Renal cortical epithelial cell (primary cell): ENCODE data around the gene LRP1. TPM values are rescaled to one million over a fixed set of nuclear protein-coding genes. Genes with fewer than 3 reads are reported as not detected.
A peak's percentile ranks its signal among the peaks of the same experiment; 100 is the strongest.

Experiments
- DNase-seq: peaks from one replicate; pipeline ENCODE4 v3.0.0-alpha.2; 2011; ENCODE audit warnings: low read depth
- total RNA-seq: library from RNA; depleted of rRNA; stranded (reverse); fragments of >200 nt; gene quantifications from 2 replicates; pipeline ENCODE4 v1.2.3, GENCODE V29; 2014

LRP1 gene
- total RNA-seq, 1 donor from 2014 or later, result 157 TPM

DNA sequence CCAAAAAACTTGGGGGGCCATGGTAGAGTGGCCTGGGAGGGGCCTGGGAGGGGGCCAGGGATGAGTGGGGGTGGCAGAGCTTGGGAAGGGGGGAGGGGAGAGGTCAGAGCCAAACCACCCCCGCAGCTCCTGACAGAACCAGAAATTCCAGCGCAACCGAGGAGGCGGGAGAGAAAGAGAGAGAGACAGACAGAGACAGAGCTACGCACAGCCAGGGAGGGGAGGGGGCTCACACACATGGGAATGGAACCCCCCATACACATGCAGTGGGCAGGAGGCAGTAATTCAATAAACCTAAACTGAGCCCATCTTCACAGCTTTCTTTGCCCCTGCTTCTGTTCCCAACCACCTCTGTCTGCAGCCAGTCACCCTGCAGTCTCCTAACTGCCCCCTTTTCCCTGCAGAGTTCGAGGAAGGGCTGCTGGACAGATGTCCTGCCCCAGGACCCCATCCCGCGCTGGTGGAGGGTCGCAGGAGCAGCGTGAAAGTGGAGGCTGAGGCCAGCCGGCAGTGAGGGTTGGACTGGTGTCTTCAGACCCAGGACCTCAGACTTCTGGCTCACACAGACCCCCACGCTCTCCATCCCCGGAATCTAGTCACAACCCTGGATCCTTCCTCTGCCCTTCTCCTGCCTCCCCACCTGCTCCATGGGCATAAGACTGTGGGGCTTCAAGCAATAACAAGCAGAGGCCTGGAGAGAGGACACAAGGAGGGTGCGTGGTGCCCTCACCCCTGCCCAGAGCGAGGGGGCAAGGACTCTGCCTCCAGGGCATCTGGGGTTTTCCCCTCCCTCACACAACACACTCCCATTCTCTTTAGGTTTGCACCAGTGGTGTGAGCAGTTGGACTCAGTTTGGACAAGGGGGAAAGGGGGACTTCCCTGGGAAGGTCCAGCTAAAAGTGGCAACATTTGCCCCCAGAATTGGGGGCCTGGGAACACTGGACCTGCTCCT is 33.8 kb upstream of the LRP1 start:
- no peak for DNase-seq

DNA sequence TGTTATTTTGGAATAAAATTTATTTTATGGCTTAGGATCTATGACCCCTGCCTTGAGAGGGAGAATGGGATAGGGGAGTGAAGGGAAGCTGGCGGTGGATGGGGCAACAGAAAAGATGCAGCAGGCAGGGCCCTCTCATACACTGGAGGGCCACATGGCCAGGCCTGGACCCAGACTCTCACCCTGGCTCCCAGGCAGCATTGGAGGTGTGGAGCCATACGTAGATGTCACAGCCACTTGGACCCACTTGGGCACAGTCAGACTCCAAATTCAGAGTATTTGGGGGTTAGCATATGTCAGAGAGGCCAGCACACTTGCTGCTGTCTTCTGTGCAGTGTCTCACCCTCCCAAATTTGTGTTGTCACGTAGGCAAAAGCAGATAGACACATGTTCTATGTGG is 32.8 kb upstream of the LRP1 start:
- no peak for DNase-seq

DNA sequence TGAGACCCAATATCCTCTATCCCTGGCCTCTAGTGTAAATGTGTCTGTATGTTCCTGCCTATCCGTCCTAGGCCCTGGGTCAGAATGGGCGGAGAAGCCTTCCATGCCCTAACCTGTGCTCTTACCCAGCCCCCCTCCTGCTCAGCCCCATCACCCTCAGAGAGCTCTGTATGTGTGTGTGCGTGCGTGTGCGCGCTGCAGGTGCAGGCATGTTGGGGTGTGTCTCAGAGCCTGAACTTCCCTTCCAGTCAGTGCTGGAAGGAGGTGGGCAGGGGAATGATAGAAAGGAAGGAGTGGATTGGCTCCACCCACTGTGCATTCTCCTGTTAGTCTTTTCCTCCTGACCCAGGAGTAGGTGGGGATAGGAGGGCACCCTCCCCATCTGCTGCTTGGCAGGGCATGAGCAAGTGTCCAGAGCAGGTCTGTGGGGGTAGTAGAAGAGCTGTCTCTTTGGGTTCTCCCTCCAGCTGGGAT is 32.1 kb upstream of the LRP1 start:
- no peak for DNase-seq

DNA sequence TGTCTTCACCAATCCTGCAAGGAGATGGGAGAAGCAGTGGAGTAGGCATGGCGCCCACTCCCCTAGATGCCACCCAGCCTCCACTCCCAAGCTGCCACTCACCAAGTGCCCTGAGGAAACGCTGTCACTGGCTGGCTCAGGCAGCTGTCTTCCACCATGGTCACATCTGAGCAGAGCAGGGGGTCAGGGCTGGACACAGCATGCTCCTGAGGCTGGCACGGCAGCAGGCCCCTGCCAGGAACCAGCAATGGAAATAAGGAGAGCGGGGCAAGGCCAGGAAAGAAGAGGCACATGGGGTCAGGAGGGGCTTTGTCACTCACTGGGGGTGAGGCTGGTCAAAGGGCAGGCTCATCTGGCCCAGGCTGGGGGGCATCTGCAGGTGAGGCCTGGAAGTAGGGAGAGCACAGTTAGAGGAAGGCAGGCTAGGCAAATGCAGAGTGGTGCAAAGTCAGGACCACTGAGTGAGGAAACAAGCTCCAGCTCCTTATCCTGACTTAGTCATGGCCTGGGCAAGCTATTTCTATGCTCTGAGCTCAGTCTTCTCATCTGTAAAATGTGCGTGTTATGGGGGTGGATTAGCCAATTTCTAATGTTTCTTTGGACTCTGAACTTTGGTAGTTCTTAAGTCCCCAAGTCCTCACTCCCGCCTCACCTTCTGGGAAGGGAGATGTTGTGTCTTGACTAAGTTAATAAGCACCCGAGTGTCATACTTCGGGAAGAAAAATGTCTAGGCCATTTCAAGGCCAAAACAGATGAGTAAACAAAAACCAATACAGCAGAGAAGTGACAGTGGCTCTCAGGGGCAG is 31.3 kb upstream of the LRP1 start:
- no peak for DNase-seq

DNA sequence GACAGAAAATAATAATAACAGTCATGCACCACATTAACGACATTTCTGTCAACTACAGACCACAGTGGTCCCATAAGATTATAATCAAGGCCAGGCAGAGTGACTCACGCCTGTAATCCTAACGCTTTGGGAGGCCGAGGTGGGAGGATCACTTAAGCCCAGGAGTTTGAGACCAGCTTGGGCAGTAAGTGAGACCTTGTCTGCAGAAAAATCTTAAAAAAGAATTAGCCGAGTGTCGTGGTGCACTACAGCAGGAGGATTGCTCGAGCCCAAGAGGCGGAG is 30.8 kb upstream of the LRP1 start:
- no peak for DNase-seq

DNA sequence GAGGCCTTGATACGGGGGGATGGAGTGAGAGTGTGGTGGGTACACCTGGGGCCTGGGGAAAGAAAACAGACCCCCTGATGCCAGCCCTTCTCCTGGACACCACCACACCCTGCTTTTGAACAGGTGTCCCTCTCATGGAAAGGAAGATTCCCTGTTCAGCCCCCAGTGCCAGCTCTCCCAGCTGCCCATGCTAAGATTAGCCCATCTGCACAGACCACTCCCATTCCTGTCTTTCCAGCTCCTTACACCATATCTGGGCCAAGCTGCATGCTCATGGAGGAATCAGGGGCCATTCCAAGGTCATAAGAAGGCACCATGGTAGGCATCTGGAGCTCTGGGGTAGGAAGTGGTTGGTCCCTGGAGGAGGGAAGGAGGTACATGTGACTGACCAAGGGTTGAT is 29.7 kb upstream of the LRP1 start:
- DNase-seq, result no peak

DNA sequence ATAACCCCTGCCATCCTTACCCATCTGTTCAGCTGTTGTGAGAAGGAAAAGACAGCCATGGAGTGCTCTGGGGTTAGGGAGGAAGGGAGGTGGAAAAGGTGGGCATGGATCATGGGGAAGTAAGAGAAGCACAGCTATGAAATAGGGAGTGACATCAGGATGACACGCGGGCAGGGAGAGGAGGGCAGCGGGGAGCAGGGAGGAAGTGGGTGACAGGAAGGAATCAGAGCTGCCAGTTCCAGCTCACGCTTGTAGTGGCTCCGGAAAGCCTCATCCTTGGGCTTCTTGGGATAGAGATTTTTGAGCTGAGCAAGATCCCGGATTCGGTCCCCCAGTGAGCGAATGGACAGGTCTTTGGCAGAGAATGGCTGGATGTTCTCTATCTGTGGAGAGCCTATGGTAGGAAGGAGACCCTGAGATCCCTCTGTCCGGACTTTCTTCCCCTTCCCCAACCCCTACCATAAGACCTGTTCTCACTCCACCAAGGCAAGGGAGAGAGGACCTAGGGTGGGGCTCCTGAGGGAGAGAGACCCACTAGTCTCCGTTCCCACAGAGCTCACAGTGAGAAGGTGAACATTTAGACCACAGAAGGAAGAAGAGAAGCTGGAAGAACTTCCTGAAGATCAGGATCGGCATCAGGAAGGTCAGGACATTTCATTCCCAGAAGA is 29.1 kb upstream of the LRP1 start:
- DNase-seq, result no peak

DNA sequence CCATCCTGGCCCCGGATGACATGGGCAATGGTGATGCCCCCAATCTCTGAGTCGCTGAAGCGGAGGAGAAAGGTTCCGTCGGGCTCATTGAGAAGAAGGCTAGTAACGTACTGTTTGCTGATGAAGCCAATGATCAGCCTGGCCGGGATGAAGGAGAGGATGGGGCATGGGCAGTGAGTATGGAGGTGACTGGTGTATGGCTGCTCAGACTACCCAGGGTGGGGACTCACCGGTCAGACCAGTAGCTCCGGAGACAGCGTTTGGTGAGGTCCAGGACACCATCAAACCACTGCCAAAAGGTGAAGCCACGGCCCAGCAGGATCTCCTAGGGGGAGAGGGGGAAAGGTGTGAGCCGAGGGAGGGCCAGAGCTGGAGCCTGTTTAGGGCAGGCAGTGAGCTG is 28.5 kb upstream of the LRP1 start:
- no peak for DNase-seq

DNA sequence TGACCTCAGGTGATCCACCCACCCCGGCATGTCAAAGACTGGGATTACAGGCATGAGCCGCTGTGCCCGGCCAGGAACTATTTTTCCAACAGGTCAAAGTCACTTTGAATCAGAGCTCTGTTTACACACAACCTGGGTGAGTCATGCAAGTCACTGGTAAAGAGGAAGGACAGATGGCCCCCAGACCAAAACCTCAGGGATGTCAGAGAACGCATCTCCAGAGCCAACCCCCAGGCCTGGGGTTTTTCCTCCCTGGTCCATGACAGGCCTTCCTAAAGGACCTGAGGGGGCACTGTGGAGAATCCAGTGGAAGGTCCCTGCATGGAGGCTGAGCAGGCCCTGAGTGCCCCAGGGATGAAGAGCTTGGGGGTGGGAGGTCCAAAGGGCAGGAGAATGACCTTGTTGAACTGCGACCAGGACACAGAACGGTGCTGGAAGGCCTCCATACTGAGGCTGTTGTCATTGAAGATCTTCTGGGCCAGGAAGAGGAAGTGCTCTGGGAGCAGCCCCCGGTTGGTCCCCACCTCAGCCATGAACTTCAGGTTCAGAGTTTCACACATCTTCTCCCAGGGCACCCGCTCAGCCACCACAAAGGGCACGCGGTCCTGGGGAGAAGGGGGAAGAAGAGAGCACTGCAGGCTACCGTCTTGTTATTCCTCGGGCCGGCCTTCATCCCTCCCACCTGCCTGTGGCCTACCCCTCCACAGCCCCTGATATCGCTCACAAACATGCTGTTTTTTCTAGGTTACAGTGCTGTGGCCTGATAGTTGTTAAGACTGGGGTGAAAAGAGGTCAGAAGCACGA is 26.2 kb upstream of the LRP1 start:
- peak; percentile 68 for DNase-seq

DNA sequence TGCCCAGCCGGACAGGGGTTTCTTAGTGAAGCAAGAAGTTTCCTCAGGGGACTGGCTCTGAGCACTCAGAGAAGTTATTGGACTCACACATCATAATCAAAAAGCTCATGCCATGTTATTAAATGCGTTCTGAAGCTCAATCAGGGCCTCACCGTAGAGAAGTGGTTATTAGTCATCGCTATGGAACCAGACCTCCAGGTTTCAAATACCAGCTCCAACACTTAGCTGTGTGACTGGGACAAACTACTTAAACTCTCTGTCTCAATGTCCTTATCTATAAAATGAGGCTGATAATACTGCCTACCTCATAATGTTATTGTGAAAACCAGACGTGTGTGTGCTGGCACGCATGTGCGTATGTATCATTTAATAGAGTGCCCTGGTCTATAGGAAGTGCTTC is 24.4 kb upstream of the LRP1 start:
- DNase-seq, result no peak

DNA sequence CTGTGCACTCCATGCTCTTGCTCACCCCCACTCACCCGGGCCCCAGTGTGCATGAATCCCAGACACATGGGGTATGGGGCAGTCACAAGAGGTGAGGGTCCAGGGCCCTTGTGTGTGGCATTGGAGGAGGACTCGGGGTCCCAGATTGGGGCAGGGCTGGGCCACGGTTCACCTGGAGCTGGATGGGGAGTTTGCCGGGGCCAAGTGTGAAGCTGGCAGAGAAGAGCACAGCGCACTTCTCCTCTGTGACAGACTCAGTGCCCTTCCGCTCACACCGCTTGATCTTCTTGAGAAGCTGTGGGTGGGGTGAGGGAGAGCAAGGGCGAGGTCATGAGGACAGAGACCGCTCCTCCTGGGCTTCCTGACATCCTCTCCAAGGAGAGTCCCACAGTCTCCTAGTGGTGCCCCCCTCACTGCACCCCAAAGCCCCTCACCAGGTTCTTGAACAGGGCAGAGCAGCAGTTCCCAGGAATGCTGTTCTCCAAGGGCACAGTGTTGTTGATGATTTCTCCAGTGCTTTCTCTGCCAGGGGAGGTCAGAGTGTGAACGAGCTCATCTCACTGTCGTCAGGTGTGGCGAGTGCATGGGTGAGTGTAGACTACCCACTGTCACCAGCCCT is 23.9 kb upstream of the LRP1 start:
- DNase-seq, result no peak

DNA sequence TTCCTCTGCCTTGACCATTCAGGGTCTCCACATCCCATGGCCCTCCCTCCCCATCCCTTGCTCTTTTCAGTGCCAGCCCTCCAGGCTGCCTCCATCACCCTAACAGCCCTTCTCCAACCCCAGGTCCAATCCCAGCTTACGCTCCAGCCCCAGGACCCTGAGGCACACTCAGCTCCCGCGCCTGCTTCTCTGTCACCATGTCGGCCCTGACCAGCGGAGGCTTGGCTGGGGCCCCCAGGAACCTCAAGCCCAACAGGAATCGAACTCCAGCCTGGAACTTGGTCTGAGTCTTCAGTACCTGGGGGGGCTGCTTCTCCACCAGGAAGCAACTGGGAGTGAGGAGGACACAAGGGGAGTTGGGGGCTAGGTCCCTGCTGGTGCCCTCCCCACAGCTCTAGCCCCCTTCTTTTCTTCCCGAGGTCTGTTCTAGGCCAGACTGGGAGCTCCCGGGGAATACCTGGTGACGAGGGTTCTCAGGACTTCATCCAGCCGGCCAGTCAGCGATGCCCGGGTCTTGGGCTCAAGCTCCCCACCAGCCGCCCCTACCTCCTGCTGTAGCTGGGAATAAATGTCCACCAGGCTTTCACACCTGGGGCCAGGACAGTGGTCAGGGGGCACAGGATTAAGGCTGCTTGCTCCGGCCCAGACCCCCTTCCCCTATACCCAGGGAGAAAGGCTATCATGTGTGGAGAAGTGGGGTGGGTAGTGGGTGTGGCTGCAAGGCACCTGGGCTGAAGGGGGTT is 23.1 kb upstream of the LRP1 start:
- DNase-seq, result no peak

DNA sequence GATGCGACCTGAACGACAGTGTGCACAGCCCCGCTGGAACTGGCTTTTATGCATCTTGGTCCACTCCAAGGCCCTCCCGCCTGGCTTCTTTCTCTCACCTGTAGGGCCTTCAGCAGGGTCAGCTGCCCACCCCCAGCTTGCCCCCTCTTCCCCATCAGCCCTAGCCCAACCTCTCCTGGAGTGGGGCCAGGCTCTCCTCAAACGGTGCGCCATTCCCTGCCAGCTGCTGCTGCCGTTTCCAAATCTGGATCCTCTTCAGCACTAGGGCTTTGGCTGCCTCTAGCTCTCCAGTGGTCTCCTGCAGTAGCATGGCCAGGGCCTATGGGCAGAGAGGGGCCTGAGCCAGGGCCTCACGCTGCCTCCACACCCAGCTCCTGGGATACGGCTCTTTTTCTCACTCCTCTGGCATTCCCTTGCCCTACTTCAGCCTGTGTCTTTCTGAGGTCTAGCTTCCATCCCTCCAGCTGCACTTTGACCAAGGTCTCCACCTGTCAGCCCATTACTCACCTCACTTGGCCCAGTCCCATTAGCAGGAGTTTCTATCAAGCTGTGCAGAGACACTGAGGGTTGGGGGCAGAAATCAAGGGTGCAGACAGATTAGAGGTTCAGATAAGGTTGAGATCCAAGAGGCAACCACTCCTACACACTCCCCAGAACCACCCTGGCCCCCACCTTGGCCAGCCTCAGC is 22.1 kb upstream of the LRP1 start:
- DNase-seq, result no peak

DNA sequence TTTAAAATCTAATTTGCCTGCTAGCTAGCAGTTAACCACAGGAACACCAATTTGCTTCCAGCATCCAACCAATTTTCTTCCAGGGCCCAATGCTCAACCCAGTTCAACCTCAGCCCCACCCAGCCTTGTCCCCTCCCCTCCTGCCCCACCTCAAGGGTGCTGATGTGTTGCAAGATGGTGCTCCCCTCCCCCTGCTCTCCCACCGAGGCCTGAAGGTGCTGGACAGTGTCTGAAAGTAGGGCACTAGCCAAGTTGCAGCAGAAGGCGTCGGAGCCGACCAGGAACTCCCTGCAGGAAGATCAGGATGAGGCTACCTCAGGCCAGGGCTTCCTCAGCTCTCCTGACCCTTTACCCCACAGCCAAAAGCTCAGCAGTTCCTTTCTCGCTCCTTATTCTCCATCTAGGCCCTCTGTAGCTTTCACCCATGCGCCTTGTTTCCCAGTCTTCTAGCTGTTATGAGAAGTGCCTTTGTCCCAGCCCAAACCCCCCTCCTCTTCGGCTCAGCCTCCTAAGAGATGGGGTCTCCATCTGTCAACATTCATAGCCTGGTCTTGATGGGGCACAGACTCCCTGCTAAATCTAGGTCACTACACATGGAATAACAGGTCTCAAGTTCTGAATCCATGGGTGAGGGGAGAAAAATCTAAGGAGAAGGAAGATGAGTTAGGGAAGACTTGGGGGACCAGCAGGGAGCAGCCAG is 20.7 kb upstream of the LRP1 start:
- DNase-seq, result no peak

DNA sequence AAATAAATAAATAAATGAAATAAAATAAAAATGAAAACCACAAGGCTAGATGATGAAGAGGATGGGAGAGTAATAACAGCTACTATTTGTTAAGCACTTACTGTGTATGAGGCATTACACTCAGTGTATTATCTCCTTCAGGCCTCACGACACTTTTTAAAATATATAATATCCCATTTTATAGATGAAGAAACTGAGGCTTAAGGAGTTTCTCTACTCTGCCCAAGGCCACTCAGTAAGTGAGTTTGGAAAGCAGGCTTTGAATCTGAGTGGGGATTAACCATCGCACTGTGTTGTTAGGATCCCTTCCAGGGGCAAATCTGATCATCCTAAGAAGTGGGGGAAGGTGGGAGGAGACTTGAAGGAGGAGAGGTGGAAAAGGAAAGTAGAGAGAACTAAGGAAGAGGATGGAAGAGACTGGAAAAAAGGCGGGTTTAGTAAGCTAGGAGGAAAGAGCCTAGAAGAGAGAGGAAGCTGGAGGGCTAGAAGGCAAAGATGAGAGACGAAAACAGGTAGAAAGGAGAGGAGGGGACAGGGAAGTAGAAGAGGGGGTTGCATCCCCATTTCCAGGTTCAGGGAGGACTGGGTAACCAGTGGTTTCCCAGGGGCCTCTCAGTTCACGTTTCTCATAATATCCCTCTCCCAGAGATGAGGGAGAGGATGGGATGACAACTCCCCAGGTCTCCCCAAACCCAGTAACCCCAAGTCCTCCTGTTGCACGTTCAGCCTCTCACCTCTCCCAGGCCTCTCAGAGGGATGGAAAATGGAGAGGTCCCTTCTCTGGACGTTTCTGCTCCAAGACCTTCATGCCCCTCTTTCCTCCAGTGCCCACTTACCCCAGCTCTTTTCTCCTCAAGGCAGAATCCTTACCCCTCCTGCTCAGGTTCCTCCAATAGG is 18.8 kb upstream of the LRP1 start:
- no peak for DNase-seq

DNA sequence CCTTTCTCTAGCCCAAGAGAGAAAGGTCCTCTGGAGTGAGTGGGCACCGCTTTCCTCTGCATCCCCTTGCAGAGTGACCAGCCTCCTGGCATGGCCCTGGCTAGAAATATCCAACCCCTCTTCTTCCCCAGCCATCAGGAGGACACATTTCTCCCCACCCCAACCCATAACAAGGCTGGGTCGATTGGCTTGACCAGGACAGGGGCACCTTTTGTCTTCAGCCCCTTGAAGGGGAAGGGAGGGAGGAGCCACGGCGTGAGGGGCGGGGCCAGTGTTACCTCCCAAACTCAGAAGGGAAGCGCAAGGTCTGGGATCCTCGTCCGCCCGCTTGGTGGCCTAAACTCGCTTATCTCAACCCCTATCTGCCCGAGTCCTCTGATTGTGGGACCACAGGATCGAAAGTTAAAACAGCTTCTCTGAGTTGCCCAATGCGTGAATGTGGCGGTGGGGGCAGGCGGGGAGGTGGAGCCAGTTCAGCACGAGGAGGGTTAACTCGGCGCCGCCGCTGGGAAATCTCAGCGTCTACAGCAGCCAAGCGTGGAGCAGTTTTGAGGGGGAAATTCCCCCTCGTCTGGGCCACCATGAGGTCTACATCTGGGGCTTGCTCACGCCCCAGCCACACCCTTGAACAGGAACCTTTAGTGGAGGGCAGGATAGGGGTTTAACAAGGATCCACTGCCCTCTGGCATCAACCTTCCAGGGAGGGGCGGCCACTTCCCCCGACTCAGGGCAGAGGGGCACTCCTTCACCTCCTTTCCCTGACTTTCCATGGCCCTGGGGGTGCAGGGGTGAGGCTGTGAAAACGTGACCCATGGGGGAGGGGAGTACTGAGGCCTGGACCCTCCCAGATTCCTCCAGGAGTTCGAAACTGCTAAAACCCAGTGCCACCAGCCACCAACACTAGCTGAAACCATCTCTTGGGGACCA is 17.9 kb upstream of the LRP1 start:
- DNase-seq, result peak; percentile 46
